Lower lobe of right lung (tissue), 2 donors: ENCODE measurements around the gene ZZZ3. TPM values are rescaled to one million over a fixed set of nuclear protein-coding genes. Genes with fewer than 3 reads are reported as not detected.
"Not testable (repeated sequence)": the region's sequence is repeated elsewhere in the genome, so short reads cannot be mapped to it uniquely, and the experiment has no call there.

Source experiments
- ATAC-seq, 2 donors: fragments of 200-7000 bp; cut with Tn5 transposase; one replicate each; pipeline ENCODE4 v1.9.1; 2020 to 2022; ENCODE audit warnings: mild to moderate bottlenecking in 2 of 2, moderate library complexity in 2 of 2
- DNase-seq: peaks from one replicate; pipeline ENCODE4 v3.0.0-alpha.2; 2020
- H3K27ac ChIP-seq: fragments of 200-600 bp; one replicate; pipeline ENCODE4 v1.8.0; 2022
- H3K27me3 ChIP-seq: fragments of 200-600 bp; one replicate; pipeline ENCODE4 v1.8.0; 2022; ENCODE audit warnings: low read depth
- H3K36me3 ChIP-seq: fragments of 200-600 bp; one replicate; pipeline ENCODE4 v1.8.0; 2022; ENCODE audit warnings: mild to moderate bottlenecking
- H3K4me1 ChIP-seq: fragments of 200-600 bp; one replicate; pipeline ENCODE4 v1.8.0; 2022
- H3K4me3 ChIP-seq: fragments of 200-600 bp; one replicate; pipeline ENCODE4 v1.8.0; 2022; ENCODE audit warnings: mild to moderate bottlenecking
- H3K9me3 ChIP-seq: fragments of 200-600 bp; one replicate; pipeline ENCODE4 v1.8.0; 2022
- intact Hi-C: fragments of 100-400 bp; cut with DNase I; formaldehyde crosslinking; loops from one replicate; pipeline ENCODE4 v1.11.0; 2022
- total RNA-seq: library from RNA; stranded (reverse); fragmentation: NEBNext Ultra II Directional; extraction: Animal tissue kit (Norgen Biotek cat#: 25700); gene quantifications from one replicate; pipeline ENCODE4 v1.2.1, GENCODE V29; 2021
- TF ChIP-seq, protein P1 (sequence below): fragments of 200-600 bp; IDR thresholded peaks from one replicate; pipeline ENCODE4 v1.8.0; 2022; ENCODE audit warnings: antibody characterized with exemption, mild to moderate bottlenecking
- donor health status: DM: no; HTN: yes; CAD: no; lungs with severe emphysema.

ZZZ3 gene
- total RNA-seq, 1 donor from 2014 or later = 44.5 TPM

DNA sequence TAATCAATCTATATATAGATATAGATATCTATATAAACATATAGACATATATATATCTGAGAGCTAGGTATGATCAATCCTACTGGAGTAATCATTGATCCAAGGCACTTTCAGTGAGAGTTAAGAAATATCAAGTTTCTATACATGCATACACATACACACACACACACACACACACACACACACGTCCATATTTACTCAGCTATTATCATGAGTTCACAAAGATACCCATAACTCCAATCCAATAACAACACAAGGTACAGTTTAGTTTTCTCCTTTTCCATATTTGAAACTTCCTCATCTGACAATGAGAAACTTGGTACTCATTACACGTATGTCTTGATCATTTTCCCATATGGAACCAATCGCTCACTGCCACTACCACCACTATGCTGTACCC, 27.3 kb upstream of the ZZZ3 start:
- Histone ChIP-seq H3K36me3 (peaks cover 90% of the 10 kb centered on the region), H3K27me3 (no peaks in the 10 kb centered on the region), H3K4me1 (no peaks in the 10 kb centered on the region), H3K27ac (no peak overlapping the region), H3K4me3 (no peak overlapping the region), H3K9me3 (no peaks in the 10 kb centered on the region)
- intact Hi-C loops = no loop called here
- no peak for DNase-seq
- no peak for ATAC-seq
- TF ChIP-seq, protein P1, sequence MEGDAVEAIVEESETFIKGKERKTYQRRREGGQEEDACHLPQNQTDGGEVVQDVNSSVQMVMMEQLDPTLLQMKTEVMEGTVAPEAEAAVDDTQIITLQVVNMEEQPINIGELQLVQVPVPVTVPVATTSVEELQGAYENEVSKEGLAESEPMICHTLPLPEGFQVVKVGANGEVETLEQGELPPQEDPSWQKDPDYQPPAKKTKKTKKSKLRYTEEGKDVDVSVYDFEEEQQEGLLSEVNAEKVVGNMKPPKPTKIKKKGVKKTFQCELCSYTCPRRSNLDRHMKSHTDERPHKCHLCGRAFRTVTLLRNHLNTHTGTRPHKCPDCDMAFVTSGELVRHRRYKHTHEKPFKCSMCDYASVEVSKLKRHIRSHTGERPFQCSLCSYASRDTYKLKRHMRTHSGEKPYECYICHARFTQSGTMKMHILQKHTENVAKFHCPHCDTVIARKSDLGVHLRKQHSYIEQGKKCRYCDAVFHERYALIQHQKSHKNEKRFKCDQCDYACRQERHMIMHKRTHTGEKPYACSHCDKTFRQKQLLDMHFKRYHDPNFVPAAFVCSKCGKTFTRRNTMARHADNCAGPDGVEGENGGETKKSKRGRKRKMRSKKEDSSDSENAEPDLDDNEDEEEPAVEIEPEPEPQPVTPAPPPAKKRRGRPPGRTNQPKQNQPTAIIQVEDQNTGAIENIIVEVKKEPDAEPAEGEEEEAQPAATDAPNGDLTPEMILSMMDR = no peak

DNA sequence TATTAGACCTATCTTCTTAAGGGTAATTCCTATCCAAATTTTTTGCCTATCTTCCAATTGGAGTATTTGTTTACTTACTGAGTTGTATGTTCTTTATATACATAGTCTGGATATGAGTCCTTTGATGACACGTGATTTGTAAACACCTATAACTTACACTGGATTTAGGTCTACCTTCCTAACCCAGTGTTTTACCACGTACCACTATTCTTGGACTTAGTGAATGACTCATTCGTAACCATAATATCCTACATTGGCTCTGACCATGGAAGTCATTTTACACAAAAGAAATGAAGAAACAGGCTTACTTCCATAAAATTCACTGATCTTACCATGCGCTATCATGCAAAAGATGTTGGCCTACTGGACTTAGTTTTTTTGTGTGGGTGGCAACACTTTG, 23.9 kb upstream of the ZZZ3 start:
- Histone ChIP-seq H3K27ac (no peak overlapping the region), H3K27me3 (no peaks in the 10 kb centered on the region), H3K4me1 (no peaks in the 10 kb centered on the region), H3K4me3 (no peak overlapping the region), H3K36me3 (peaks cover 60% of the 10 kb centered on the region), H3K9me3 (no peaks in the 10 kb centered on the region)
- ATAC-seq (no peak), DNase-seq (no peak)
- intact Hi-C loops = no loop called here
- TF ChIP-seq, protein P1 = no peak

DNA sequence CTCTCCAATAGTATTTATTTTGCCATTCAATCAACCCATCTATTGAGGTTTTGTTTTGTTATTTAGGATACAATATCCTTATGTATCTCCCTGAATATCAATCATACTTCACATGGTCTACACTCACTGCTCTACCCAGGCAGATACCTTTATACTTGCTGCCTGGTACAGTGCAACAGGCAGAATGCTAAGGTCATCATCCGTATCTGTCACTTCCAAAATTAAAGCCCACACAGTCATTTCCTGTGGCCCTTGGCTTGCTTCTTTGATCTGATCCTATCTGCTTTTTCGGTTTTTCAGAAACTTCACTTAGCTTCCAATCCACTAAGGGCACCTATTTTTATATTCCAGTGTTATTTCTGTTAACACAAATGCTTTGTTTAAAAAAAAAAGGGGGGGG, 22.3 kb upstream of the ZZZ3 start:
- Histone ChIP-seq H3K36me3 (peaks cover 58% of the 10 kb centered on the region), H3K27ac (no peak overlapping the region), H3K4me3 (no peak overlapping the region), H3K4me1 (no peaks in the 10 kb centered on the region), H3K9me3 (no peaks in the 10 kb centered on the region), H3K27me3 (no peaks in the 10 kb centered on the region)
- no peak for ATAC-seq
- TF ChIP-seq, protein P1 = no peak
- intact Hi-C loops = no loop called here
- no peak for DNase-seq

DNA sequence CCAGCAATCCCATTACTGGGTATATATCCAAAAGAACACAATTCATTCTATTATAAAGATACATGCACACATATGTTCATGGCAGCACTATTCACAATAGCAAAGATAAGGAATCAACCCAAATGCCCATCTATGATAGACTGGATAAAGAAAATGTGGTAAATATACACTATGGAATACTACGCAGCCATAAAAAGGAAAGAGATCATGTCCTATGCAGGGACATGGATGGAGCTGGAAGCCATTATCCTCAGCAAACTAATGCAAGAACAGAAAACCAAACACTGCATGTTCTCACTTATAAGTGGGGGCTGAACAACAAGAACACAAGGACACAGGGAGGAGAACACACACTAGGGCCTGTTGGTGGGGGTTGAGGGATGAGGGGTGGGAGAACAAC, 17.2 kb upstream of the ZZZ3 start:
- H3K27me3 ChIP-seq, H3K9me3 ChIP-seq, H3K4me1 ChIP-seq, ATAC-seq, H3K27ac ChIP-seq, intact Hi-C loops, H3K4me3 ChIP-seq, DNase-seq: not testable (repeated sequence)
- peaks cover 59% of the 10 kb centered on the region for H3K36me3 ChIP-seq

DNA sequence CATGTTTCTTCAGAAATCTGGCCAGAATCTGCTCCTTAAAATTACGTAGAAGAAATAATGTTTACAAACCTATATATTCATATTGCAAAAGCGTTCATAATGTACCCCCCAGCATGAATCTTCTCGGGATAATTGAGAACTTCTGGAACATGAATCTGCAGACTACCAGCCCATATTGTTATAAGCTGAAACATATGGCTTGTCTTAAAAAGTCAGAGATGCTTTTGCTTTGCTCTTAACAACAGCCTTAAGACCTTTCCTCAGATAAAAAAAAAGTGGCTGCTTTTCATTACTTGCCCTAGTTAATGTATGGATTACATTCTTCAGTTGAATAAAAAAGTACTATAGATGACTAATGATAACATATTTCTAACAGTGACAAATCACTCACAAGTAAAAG, 15.0 kb upstream of the ZZZ3 start:
- DNase-seq = no peak
- no peak overlapping the region for H3K27ac ChIP-seq
- H3K27me3 ChIP-seq = no peaks in the 10 kb centered on the region
- H3K4me1 ChIP-seq = no peaks in the 10 kb centered on the region
- ATAC-seq = no peak
- no peaks in the 10 kb centered on the region for H3K9me3 ChIP-seq
- intact Hi-C loops = no loop called here
- TF ChIP-seq, protein P1 = no peak
- no peak overlapping the region for H3K4me3 ChIP-seq
- H3K36me3 ChIP-seq = peaks cover 82% of the 10 kb centered on the region

DNA sequence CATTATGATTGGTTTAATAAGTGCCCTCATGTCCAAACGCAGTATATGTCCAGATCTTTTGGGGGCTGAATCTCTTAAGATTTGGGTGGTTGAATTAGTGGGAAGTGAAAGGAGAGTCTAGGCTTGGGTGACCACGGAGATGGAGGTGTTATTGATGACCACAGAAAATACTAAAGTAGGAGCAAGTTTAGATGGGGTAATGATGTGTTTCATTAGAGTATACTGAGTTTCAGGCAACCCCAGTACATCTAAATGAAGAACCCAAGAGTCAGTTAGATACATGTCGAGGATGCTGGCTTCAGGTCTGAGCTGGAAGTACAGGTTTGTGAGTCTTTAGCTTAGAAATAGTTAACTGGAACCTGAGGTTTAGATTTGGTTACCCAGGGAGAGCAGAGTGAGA, 6.5 kb upstream of the ZZZ3 start:
- ATAC-seq (no peak), DNase-seq (no peak)
- Histone ChIP-seq H3K4me3 (no peak overlapping the region), H3K9me3 (no peaks in the 10 kb centered on the region), H3K4me1 (peaks cover 5% of the 10 kb centered on the region), H3K36me3 (peaks cover 20% of the 10 kb centered on the region), H3K27me3 (no peaks in the 10 kb centered on the region), H3K27ac (no peak overlapping the region)
- intact Hi-C loops = no loop called here
- TF ChIP-seq, protein P1 = no peak
